ENCODE data around the gene STUM.

DNA sequence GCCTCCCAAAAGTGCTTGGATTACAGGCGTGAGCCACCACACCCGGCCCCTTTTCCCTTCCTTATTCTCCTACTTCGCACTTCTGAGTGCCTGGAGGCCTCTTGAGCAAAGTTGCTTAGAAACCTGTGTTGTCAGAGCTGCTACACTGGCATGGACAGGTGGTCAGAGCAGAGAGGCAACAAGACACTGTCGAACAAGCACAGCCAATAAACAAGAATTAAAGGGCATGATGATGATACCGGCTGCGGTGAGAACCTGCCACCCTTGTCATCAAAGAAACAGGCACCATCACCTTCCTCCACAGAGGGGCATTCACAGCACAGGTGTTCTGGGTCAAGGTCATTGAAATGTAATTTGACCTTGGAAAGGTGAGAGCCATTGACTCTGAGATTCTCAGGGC is 23.3 kb downstream of the STUM start:
- TF ChIP-seq GATA3 (IDR thresholded peaks at IDR 0.05; ENCODE audit: low read depth, low read length) (no peak), GATA2 (IDR thresholded peaks at IDR 0.05; ENCODE audit: low read depth, low read length) (no peak)

All from SH-SY5Y (cell line).